GM21367 (cell line): Measurements from ENCODE around the gene CNP.
"Not testable (repeated sequence)": the region's sequence is repeated elsewhere in the genome, so short reads cannot be mapped to it uniquely, and the experiment has no call there.

Experiments
- ATAC-seq: cut with Tn5 transposase; IDR thresholded peaks from one replicate; pipeline ENCODE4 v1.9.1; 2021; ENCODE audit not compliant: unreplicated experiment

The CNP gene

DNA sequence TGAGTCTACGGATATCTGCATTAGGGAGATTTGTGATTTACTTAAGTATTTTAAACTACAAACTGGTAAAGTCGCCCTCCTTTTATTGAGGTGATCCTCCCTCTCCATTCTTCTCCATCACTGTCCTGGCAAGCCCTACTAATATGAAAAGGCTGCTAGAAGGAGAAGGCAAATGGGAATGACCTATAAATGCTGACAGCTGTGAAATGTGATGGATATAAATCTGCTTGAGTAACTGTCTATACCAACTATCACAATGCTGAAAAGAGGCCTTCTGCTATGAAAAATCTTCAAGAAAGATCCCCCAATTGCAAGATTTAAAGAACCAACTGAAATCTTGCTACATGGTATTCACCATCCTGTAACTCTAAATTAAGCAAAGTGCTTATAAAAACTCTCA, 35.1 kb downstream of the CNP start:
- ATAC-seq, result no peak

DNA sequence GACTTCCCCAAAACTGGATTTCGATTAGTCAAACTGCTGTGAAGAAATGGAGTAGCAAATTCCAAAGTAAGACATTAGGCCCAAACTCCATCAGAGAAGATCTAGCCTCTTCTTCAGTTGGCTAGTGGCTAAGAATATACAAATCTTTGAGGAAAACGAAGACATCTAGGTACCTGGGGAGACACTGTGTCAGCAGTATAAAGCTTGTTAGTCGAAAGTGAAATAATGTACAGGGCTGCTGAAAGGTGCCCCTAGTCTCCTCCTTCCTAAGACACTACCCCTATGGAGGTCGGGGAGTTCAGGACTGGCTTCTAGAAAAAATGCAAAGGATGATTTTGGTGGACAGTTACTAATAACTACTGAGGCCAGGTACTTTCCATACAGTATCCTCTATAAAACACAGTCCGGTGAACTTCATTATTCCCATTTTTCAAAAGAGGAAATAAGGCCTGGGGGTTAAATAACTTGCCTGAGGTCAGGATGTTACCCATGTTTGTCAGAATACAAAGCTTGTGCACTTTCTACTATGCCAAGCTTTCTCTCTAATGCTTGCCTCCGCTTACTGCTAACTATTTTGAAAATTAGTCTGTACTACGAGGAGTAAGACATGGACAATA, 35.7 kb downstream of the CNP start:
- no peak for ATAC-seq

GRCh38 chr17:42002792-42003301, 36.3 kb downstream of the CNP start:
- no peak for ATAC-seq

DNA sequence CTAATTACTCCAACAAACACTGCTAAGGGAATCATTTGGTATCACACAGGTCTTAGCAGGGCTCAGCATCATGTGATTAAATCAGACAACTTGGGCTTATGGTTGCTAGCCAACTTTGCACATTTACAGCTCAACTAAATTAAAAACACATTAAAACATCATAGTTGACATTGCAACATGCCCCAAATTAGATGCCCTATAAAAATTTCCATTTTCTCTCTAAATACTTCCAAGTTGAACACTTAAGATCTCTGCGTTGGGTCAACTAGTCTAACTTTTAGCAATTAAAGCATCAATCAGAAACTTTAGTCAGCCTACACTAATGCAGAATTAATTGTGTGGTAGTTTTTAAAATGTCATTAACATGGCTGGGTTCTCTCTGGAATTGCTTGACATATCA, 38.6 kb downstream of the CNP start:
- ATAC-seq, result no peak

DNA sequence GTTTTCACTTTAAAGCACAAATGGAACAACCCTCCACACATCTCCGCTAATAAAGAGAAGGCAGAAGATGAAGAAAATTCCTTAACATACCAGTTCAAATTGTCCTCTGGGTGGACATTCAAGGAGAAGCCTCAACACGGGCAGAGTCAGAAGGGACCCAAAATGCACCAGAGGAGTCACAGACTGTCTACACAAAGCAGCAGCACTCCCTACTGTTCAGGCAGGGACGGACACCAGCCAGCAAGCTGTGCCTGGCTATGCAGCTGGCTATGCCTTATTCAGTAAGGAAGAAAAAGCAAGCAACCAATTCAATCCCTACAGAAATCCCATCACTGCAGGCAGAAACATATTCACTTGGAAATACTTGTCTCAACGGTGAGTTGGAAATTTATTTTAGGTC, 42.6 kb downstream of the CNP start:
- no peak for ATAC-seq

GRCh38 chr17:42010266-42010680, 43.7 kb downstream of the CNP start:
- ATAC-seq, result not testable (repeated sequence)

GRCh38 chr17:42010898-42011516, 44.4 kb downstream of the CNP start:
- ATAC-seq, result no peak

GRCh38 chr17:42012363-42012762, 45.8 kb downstream of the CNP start:
- not testable (repeated sequence) for ATAC-seq

DNA sequence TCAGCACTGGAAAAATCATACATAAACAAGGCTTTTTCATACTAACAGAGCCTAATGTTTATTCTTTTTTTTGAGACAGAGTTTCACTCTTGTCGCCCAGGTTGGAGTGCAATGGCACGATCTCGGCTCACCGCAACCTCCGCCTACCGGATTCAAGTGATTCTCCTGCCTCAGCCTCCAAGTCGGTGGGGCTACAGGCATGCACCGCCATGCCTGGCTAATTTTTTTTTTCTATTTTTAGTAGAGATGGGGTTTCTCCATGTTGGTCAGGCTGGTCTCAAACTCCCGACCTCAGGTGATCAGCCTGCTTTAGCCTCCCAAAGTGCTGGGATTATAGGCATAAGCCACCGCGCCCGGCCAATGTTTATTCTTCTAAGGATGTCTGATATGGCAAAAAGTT, 47.1 kb downstream of the CNP start:
- ATAC-seq, result not testable (repeated sequence)

DNA sequence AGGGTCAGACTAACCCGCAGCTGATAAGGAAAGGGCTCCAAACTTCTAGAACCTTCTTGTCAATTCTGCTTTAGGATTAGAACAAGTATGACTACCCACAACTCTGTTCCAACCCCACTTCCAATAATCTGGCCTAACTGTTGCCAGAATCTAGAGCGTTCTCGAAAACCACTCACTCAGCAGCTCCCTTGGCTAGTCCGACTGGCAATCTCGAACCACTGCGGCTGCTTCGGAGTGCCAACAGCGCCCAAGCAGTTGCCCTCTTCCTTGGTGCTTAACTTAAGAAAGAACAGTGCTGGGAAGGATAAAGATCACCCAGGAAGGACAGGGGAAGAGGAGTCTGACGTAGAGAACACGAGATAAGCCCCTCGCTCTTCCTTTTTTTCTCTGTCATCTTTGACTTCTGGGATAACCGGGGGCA, 49.8 kb downstream of the CNP start:
- no peak for ATAC-seq

DNA sequence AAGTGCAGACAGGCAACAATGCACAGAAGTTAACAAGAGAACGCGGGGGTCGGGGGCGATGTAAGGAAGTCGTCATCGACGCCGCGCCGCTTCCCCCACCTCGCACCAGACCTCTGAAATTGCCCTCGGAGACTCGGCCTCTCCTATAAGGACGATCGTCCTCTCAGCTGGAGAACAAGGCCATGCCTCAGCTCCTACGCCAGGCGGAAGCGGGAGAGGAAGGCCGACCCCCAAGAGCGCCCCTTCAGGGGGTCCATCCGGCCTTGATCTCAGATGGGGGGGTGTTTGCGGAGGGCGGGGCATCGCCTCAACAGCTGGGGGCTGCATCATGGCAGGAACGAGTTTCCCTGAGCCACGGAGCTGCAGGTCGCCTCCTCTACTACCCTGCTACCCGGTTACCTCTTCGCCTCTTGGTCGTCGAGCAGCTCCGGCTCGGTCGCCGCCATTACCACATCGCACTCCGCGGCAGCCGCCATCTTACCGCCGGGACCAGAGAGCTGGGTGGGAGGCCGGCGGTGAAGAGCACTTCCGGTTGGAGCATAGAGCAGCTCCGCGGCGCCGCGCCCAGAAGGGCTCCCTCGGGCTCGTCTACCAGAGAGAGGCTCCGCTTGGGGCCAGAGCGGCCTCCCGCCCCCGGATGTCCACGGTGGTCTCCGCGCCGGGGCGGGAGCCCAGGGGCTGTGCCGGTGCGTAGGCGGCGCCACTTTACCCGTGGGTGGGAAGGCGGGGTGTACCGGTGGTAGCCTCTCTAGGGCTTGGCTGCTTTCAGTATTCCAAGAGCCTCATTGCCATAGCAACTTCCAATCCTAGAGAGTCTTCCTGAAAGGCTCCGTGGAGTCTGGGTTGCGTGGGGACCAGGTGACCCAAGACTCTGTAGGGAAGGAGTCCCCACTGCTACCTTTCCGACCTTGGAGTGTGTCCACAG, 50.6 kb downstream of the CNP start, which contains the start of gene DNAJC7:
DNAJC7 (minus strand) TSS at position 499 of the 925 bp plus-strand sequence; CDS start at position 476, 23 bp downstream.
- peak; percentile 71 for ATAC-seq

- ATAC-seq, result no peak
Measured at GRCh38 chr17:42017866-42018200, 51.2 kb downstream of the CNP start.

DNA sequence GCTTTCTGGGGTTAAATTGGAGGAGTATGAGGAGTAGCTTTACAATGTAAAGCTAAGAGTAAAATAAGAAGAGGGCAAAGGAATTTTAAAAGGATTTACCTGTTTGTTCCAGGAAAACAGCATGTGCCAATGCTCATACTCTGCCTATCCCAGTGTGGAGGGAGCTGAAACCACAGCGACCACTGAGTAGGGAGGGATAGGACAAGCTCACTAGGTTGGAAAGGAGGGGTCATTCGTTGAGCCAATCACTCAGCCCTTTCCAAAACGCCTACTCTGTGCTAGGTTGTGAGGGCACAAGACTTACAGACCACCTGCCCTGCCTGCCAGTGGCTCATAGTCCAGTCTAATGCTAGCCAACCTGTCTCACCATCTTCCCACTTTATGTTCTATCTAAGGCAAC, 51.7 kb downstream of the CNP start:
- no peak for ATAC-seq

DNA sequence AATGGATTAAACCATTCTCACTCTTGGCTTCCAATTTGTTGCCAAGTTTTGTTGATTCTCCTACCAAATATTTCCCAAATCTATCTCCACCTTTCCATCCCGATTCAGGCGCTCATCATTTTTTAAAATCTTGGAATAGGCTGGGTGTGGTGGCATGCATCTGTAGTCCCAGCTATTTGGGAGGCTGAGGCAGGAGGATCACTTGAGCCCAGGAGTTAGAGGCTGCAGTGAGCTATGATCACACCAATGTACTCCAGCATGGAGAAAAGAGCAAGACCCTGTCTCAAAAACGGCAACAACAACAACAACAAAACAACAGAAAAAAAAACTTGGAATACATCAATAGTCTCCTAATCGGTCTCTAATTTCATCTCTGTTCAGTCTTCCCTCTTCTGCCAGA, 52.4 kb downstream of the CNP start:
- no peak for ATAC-seq

- peak; percentile 56 for ATAC-seq
Measured at GRCh38 chr17:42019509-42020404, 53.2 kb downstream of the CNP start, which contains the start of gene NKIRAS2. Gene NKIRAS2 (plus strand): TSS chr17:42020090. CDS start chr17:42021578, 1,488 bp downstream.

DNA sequence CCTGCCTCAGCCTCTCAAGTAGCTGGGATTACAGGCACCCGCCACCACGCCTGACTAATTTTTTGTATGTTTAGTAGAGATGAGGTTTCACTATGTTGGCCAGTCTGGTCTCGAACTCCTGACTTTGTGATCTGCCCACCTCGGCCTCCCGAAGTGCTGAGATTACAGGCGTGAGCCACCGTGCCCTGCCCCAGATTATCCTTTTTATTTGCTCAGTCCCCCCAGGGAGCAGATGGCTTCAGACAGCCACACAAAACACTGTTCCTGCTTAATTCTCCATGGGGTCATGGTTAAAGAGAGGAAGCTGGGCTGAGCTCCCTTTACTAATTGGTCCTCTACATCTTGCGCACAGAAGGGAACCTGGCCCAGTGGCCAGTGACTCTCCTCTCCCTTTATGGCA, 54.2 kb downstream of the CNP start:
- ATAC-seq, result not testable (repeated sequence)

DNA sequence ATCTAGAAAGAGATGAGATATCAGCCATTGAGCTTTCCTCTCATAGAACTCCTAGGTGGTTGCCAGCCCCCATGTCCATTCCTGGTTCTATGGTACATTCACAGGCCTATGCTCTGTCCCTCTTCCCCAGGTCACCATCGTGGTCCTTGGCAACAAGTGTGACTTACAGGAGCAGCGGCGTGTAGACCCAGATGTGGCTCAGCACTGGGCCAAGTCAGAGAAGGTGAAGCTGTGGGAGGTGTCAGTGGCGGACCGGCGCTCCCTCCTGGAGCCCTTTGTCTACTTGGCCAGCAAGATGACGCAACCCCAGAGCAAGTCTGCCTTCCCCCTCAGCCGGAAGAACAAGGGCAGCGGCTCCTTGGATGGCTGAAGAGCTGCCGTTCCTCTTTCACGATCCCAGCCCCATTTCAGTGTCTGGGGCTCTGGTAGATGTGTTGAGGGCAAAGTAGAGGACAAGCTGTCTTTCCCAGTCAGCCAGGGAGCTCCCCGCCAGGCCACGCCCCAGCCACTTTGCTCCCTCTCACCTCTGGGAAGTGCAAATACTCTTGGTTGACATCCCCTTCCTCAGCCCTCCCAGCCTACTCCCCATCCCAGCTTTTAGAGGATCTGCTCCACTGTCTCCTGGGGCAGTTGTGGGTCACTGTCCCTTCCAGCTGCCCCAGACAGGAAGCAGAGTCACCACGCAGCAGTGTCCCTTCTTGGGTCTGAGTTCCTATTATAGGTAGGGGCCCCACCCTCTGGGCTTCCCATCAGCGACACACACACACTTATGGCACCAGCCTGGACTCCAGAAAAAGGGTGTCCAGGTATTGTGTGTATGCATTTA, 57.1 kb downstream of the CNP start:
- ATAC-seq, result no peak

DNA sequence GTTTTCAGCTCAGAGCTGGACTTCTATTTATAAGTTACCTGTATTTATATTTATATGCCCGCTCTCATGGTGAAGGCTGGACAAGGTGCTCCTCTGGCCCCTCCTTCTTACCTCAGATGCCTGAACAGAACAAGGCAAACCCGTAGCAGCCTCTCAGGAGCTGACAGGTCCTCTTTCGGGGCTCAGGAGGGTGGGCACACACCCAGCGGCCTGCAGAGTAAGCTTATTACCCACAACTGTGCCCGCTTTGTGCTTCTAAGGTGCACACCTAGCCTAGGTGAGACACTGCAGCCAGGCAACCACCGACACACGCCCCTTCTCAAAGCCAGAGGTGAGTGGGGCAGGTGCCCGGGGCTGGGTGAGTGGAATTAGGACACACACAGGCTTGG, 58.6 kb downstream of the CNP start:
- no peak for ATAC-seq

- no peak for ATAC-seq
Measured at GRCh38 chr17:42025936-42026335, 59.3 kb downstream of the CNP start.
